Endothelial cell of umbilical vein (primary cell): ENCODE measurements around the gene ELOVL6. TPM values are rescaled to one million over a fixed set of nuclear protein-coding genes. Genes with fewer than 3 reads are reported as not detected.

Experiments used
- BruUV-seq: library from RNA; stranded (reverse); fragments of 400-500 nt; replicated peaks from 2 replicates; lab custom pipeline; 2021; lab: Mats Ljungman, UMichigan
- CTCF ChIA-PET: fragments of 300-600, 350-600 bp; sonication (Branson Sonifier 250); formaldehyde crosslinking; loops from one replicate; lab custom pipeline; 2021; ENCODE audit warnings: antibody characterized with exemption, inconsistent platforms; lab: Charles Lee
- POLR2A ChIA-PET: fragments of 300-600, 350-600 bp; sonication (Branson Sonifier 250); formaldehyde crosslinking; loops from one replicate; lab custom pipeline; 2021; ENCODE audit warnings: antibody characterized with exemption, inconsistent platforms; lab: Charles Lee
- DNase-seq: peaks from one replicate; pipeline ENCODE4 v3.0.0-alpha.2; 2011; ENCODE audit warnings: low read depth, low spot score
- FAIRE-seq: peaks from 2 replicates; lab custom pipeline; 2011; peaks lifted over from hg19 to GRCh38; lab: Jason Lieb, UNC
- H2AFZ ChIP-seq: 2 replicates; pipeline ENCODE4 v1.6.0; 2012; ENCODE audit warnings: low read depth, low read length, control low read depth, inconsistent platforms
- H3K27ac ChIP-seq: 2 replicates; pipeline ENCODE4 v1.5.1; 2011; ENCODE audit warnings: low read depth, mild to moderate bottlenecking, control low read depth, low read length, moderate library complexity; ENCODE audit not compliant: insufficient read depth
- H3K27me3 ChIP-seq, 2 experiments: 2 replicates each; pipeline versions ENCODE4 v1.6.0 to v1.6.1; 2011; ENCODE audit warnings: low read length in 2 of 2, mixed read lengths in 1 of 2; ENCODE audit not compliant: control insufficient read depth in 2 of 2, insufficient read depth in 2 of 2
- H3K36me3 ChIP-seq, 2 experiments: 2 replicates in 1 of 2; 3 replicates in 1 of 2; pipeline ENCODE4 v1.5.1; 2011; ENCODE audit warnings: low read length in 2 of 2, mild to moderate bottlenecking in 1 of 2, moderate library complexity in 1 of 2; ENCODE audit not compliant: control insufficient read depth in 2 of 2, insufficient read depth in 2 of 2; ENCODE audit errors: extremely low read depth in 1 of 2
- H3K4me1 ChIP-seq: 3 replicates; pipeline ENCODE4 v1.5.1; 2011; ENCODE audit warnings: mild to moderate bottlenecking, low read length; ENCODE audit not compliant: control insufficient read depth, insufficient read depth; ENCODE audit errors: extremely low read depth
- H3K4me2 ChIP-seq: 2 replicates; pipeline ENCODE4 v1.6.1; 2011; ENCODE audit warnings: low read length, control low read depth, mixed read lengths; ENCODE audit not compliant: insufficient read depth
- H3K4me3 ChIP-seq, 3 experiments: fragments of 200-600 bp in 1 of 3; sonication (generic), shearing (Covaris generic) in 1 of 3; replicated peaks in 1 of 3; 2 replicates each; pipeline ENCODE4 v1.5.1; 2011 to 2016; ENCODE audit warnings: control low read depth in 3 of 3, low read length in 3 of 3, mild to moderate bottlenecking in 2 of 3, inconsistent platforms in 1 of 3, low read depth in 1 of 3, moderate library complexity in 1 of 3; ENCODE audit not compliant: insufficient read depth in 1 of 3
- H3K79me2 ChIP-seq: 2 replicates; pipeline ENCODE4 v1.6.0; 2012; ENCODE audit warnings: low read length, inconsistent platforms; ENCODE audit not compliant: control insufficient read depth, insufficient read depth
- H3K9ac ChIP-seq: replicated peaks from 2 replicates; pipeline ENCODE3; 2011; ENCODE audit warnings: low read length, control low read depth; ENCODE audit not compliant: insufficient read depth; ENCODE audit errors: extremely low read depth
- H3K9me1 ChIP-seq: replicated peaks from 3 replicates; pipeline ENCODE4 v1.6.0; 2011; ENCODE audit warnings: mild to moderate bottlenecking, low read length; ENCODE audit not compliant: control insufficient read depth, insufficient read depth; ENCODE audit errors: extremely low read depth
- H3K9me3 ChIP-seq: replicated peaks from 2 replicates; pipeline ENCODE4 v1.5.1; 2012; ENCODE audit warnings: low read length, inconsistent platforms; ENCODE audit not compliant: control insufficient read depth, insufficient read depth
- H4K20me1 ChIP-seq: replicated peaks from 2 replicates; pipeline ENCODE3; 2011; ENCODE audit warnings: mild to moderate bottlenecking, low read length; ENCODE audit not compliant: control insufficient read depth, insufficient read depth; ENCODE audit errors: extremely low read depth
- EZH2 ChIP-seq: IDR thresholded peaks from 2 replicates; pipeline ENCODE4 v1.6.1; 2012; ENCODE audit warnings: borderline replicate concordance, low read depth, mild to moderate bottlenecking, moderate library complexity, low read length, inconsistent platforms; ENCODE audit not compliant: severe bottlenecking
- FOS ChIP-seq: IDR thresholded peaks from 2 replicates; pipeline ENCODE4 v1.6.1; 2011; ENCODE audit warnings: mild to moderate bottlenecking, low read length, moderate library complexity, borderline replicate concordance; ENCODE audit not compliant: insufficient read depth
- GATA2 ChIP-seq: IDR thresholded peaks from 2 replicates; pipeline ENCODE4 v1.7.0; 2011; ENCODE audit warnings: low read depth, mild to moderate bottlenecking, moderate library complexity, mixed read lengths, low read length; ENCODE audit not compliant: insufficient read length, insufficient read depth
- JUN ChIP-seq: IDR thresholded peaks from 2 replicates; pipeline ENCODE4 v1.6.1; 2011; ENCODE audit warnings: borderline replicate concordance, low read depth; ENCODE audit not compliant: insufficient read length, insufficient read depth
- MYC ChIP-seq: IDR thresholded peaks from one replicate; pipeline ENCODE4 v1.6.1; 2011; ENCODE audit warnings: mild to moderate bottlenecking, low read depth, low read length
- POLR2A ChIP-seq: IDR thresholded peaks from 2 replicates; pipeline ENCODE4 v1.6.1; 2012; ENCODE audit warnings: low read depth, mild to moderate bottlenecking, control low read depth, low read length
- POLR2AphosphoS5 ChIP-seq: IDR thresholded peaks from 2 replicates; pipeline ENCODE4 v1.6.1; 2012; ENCODE audit warnings: low read depth, mild to moderate bottlenecking, control low read depth, low read length, moderate library complexity; ENCODE audit not compliant: insufficient read depth
- dilution Hi-C: fragments of 300-500 bp; cut with MboI; formaldehyde crosslinking; loops from one replicate; pipeline ENCODE4 v1.15.0; 2019; ENCODE audit warnings: low sequenced_read_pairs; ENCODE audit not compliant: extremely low pct_ligation_motif_present
- intact Hi-C: fragments of 100-400 bp; cut with micrococcal nuclease; formaldehyde crosslinking; loops from one replicate; pipeline ENCODE4 v1.10.0; 2022
- polyA plus RNA-seq, 4 experiments: library from polyadenylated mRNA; depleted of rRNA in 3 of 4; stranded (reverse) in 3 of 4; unstranded in 1 of 4; fragments of >200 nt; gene quantifications; 2 replicates each; pipeline versions ENCODE4 v1.2.1 to v1.2.3, GENCODE V29; 2011 to 2012; ENCODE audit warnings: missing spikeins in 1 of 4
- total RNA-seq: library from RNA; stranded (reverse); gene quantifications from 2 replicates; pipeline ENCODE4 v1.2.3, GENCODE V29; 2021
- TF ChIP-seq, protein P1 (sequence below): IDR thresholded peaks from 2 replicates; pipeline ENCODE4 v1.6.1; 2011; ENCODE audit not compliant: insufficient read depth, insufficient read length
- TF ChIP-seq, protein P2 (sequence below), 2 donors: IDR thresholded peaks; 1 replicate in 1 of 2; 2 replicates in 1 of 2; pipeline ENCODE4 v1.5.1; 2011; ENCODE audit warnings: low read length in 2 of 2, mild to moderate bottlenecking in 2 of 2, moderate library complexity in 2 of 2, control low read depth in 1 of 2, inconsistent platforms in 1 of 2, low read depth in 1 of 2; ENCODE audit not compliant: insufficient read depth in 1 of 2; ENCODE audit errors: extremely low read depth in 1 of 2

ELOVL6 gene
- total and polyA plus RNA-seq, 2 donors (not counting 3 experiments of a cell fraction or from before 2014, with no cell fraction given): 6.4 to 26.1 TPM

DNA sequence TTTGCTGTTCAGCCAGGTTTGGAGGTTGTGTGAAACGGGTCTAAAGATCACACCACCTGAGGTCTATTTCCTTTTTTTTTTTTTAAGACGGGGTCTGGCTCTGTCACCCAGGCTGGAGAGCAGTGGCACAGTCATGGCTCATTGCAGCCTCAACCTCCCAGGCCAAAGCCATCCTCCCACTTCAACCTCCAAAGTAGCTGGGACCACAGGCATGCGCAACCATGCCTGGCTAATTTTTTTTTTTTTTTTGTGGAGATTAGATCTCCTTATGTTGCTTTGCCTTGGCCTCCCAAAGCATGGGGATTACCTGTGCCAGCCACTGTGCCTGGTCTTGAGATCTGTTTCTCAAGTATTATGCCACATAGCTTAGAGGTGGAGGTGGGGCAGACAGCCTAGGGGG, 49.2 kb upstream of the ELOVL6 start:
- H3K4me1 ChIP-seq: no peaks in the 10 kb centered on the region
- CTCF ChIA-PET: interaction anchor here (0.6 kb wide), 1 partner anchor 78 kb away, joined by 3 read pairs; no protein-coding TSS in a partner anchor
- no peaks in the 10 kb centered on the region for H3K36me3 ChIP-seq
- peaks cover 0 to 5% of the 10 kb centered on the region in 2 experiments for H3K27me3 ChIP-seq
- no peaks in the 10 kb centered on the region for H3K79me2 ChIP-seq
- intact Hi-C loops: no loop called here
- H3K27ac ChIP-seq: no peak overlapping the region
- dilution Hi-C loops: no loop called here
- H3K9ac ChIP-seq: no peak overlapping the region
- no peaks in the 10 kb centered on the region for H3K9me3 ChIP-seq
- H3K9me1 ChIP-seq: no peaks in the 10 kb centered on the region
- no peak overlapping the region for H3K4me3 ChIP-seq
- TF ChIP-seq MYC (no peak), POLR2AphosphoS5 (no peak)
- DNase-seq (no peak), FAIRE-seq (no peak)
- H2AFZ ChIP-seq: no peak overlapping the region
- no TSS peak for BruUV-seq
- no peaks in the 10 kb centered on the region for H4K20me1 ChIP-seq
- POLR2A ChIA-PET: no interaction called here
- no peak overlapping the region for H3K4me2 ChIP-seq

DNA sequence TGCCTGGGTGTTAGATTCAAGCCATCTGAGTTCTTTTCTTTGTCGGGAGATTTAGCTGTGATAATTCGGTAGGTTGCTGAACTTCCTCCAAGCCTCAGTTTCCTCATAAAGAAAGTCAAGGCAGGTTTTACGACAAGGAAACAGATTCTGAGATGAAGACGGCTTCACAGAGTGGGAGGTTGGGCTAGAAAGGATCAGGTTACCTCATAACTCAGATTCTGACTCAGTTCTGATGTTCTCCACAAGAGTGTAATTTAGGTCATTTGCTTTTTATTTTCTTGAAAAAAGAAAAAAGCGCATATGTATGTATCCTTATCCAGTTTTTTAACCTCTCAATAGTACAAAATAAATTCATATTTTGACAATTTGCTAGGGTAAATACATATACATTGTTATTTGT, 47.2 kb upstream of the ELOVL6 start:
- Histone ChIP-seq H2AFZ (no peak overlapping the region), H4K20me1 (no peaks in the 10 kb centered on the region), H3K36me3 (no peaks in the 10 kb centered on the region), H3K9me3 (no peaks in the 10 kb centered on the region), H3K4me1 (no peaks in the 10 kb centered on the region), H3K27ac (no peak overlapping the region), H3K4me2 (no peak overlapping the region), H3K27me3 (peaks cover 0 to 7% of the 10 kb centered on the region in 2 experiments), H3K79me2 (no peaks in the 10 kb centered on the region), H3K4me3 (no peak overlapping the region), H3K9ac (no peak overlapping the region), H3K9me1 (no peaks in the 10 kb centered on the region)
- ChIA-PET POLR2A (no interaction called here), CTCF (no interaction called here)
- FAIRE-seq (no peak), DNase-seq (no peak)
- dilution Hi-C loops: no loop called here
- intact Hi-C loops: no loop called here
- TF ChIP-seq JUN (no peak), POLR2AphosphoS5 (no peak), GATA2 (no peak), MYC (no peak), FOS (no peak), EZH2 (no peak), POLR2A (no peak)
- TF ChIP-seq, protein P1, sequence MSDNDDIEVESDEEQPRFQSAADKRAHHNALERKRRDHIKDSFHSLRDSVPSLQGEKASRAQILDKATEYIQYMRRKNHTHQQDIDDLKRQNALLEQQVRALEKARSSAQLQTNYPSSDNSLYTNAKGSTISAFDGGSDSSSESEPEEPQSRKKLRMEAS: no peak
- TF ChIP-seq, protein P2, sequence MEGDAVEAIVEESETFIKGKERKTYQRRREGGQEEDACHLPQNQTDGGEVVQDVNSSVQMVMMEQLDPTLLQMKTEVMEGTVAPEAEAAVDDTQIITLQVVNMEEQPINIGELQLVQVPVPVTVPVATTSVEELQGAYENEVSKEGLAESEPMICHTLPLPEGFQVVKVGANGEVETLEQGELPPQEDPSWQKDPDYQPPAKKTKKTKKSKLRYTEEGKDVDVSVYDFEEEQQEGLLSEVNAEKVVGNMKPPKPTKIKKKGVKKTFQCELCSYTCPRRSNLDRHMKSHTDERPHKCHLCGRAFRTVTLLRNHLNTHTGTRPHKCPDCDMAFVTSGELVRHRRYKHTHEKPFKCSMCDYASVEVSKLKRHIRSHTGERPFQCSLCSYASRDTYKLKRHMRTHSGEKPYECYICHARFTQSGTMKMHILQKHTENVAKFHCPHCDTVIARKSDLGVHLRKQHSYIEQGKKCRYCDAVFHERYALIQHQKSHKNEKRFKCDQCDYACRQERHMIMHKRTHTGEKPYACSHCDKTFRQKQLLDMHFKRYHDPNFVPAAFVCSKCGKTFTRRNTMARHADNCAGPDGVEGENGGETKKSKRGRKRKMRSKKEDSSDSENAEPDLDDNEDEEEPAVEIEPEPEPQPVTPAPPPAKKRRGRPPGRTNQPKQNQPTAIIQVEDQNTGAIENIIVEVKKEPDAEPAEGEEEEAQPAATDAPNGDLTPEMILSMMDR (IDR thresholded peaks at IDR 0.05; ENCODE audit: extremely low read depth in 1 of 2, insufficient read depth in 1 of 2, low read depth in 1 of 2, low read length in 2 of 2): no peak
- BruUV-seq: no TSS peak
